Nephron (organoid): ENCODE data around the gene FOXN4.

Experiments
- H3K27ac Mint-ChIP-seq, 3 experiments: 2 replicates each; pipeline ENCODE4 v1.8.0; 2020; ENCODE audit warnings: mixed read lengths in 3 of 3, mild to moderate bottlenecking in 2 of 3, moderate library complexity in 1 of 3
- H3K27me3 Mint-ChIP-seq: 2 replicates; pipeline ENCODE4 v1.8.0; 2021; ENCODE audit warnings: low read depth, mild to moderate bottlenecking, moderate library complexity, mixed read lengths
- H3K36me3 Mint-ChIP-seq: 2 replicates; pipeline ENCODE4 v1.8.0; 2020; ENCODE audit warnings: low read depth, mixed read lengths
- H3K4me1 Mint-ChIP-seq: 2 replicates; pipeline ENCODE4 v1.8.0; 2020; ENCODE audit warnings: mixed read lengths
- H3K4me3 Mint-ChIP-seq, 3 experiments: 2 replicates each; pipeline ENCODE4 v1.8.0; 2020; ENCODE audit warnings: mild to moderate bottlenecking in 3 of 3, mixed read lengths in 3 of 3, moderate library complexity in 2 of 3
- H3K9me3 Mint-ChIP-seq: 2 replicates; pipeline ENCODE4 v1.8.0; 2020; ENCODE audit warnings: mixed read lengths
- TF ChIP-seq, protein P1 (sequence below), 3 experiments: fragments of 200-600 bp; sonication (generic); IDR thresholded peaks; one replicate each; pipeline ENCODE4 v1.5.0; 2021; ENCODE audit warnings: antibody characterized with exemption in 3 of 3; ENCODE audit not compliant: unreplicated experiment in 3 of 3

Gene FOXN4

GRCh38 chr12:109277255-109277898 lies 31.7 kb downstream of the FOXN4 start:
- H3K4me3 Mint-ChIP-seq = no peak overlapping the region
- peak overlapping the region in 2 of 3 experiments; percentile 30 to 42 for H3K27ac Mint-ChIP-seq
- H3K4me1 Mint-ChIP-seq = peaks cover 16% of the 10 kb centered on the region
- TF ChIP-seq, protein P1, sequence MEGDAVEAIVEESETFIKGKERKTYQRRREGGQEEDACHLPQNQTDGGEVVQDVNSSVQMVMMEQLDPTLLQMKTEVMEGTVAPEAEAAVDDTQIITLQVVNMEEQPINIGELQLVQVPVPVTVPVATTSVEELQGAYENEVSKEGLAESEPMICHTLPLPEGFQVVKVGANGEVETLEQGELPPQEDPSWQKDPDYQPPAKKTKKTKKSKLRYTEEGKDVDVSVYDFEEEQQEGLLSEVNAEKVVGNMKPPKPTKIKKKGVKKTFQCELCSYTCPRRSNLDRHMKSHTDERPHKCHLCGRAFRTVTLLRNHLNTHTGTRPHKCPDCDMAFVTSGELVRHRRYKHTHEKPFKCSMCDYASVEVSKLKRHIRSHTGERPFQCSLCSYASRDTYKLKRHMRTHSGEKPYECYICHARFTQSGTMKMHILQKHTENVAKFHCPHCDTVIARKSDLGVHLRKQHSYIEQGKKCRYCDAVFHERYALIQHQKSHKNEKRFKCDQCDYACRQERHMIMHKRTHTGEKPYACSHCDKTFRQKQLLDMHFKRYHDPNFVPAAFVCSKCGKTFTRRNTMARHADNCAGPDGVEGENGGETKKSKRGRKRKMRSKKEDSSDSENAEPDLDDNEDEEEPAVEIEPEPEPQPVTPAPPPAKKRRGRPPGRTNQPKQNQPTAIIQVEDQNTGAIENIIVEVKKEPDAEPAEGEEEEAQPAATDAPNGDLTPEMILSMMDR (IDR thresholded peaks at IDR 0.05; ENCODE audit: unreplicated experiment in 3 of 3) = no peak
- no peaks in the 10 kb centered on the region for H3K9me3 Mint-ChIP-seq
- peaks cover 47% of the 10 kb centered on the region for H3K27me3 Mint-ChIP-seq
- no peaks in the 10 kb centered on the region for H3K36me3 Mint-ChIP-seq

DNA sequence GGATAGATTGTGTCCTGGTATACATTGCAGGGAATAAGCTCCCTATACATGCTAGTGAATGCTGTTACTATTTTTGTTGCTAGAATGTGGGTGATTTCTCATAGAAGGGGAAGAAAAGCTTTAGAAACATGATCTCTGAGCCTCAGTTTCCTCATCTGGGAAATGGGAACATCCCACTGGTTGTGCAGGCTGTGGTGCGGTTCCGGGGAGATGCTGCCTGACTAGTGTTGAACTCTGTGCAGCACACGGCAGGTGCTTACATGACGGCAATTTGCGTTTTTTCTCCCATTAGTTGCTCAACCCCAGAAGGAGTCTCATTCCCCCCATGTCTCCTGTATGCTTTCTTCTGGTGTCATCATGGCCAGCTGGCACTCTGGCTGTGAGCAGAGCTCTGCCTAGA lies 32.9 kb downstream of the FOXN4 start:
- TF ChIP-seq, protein P1 (IDR thresholded peaks at IDR 0.05; ENCODE audit: unreplicated experiment in 3 of 3) = no peak
- Mint-ChIP-seq H3K4me1 (peaks cover 16% of the 10 kb centered on the region), H3K36me3 (peaks cover 3% of the 10 kb centered on the region), H3K27me3 (peaks cover 45% of the 10 kb centered on the region), H3K4me3 (no peak overlapping the region), H3K27ac (no peak overlapping the region), H3K9me3 (peaks cover 3% of the 10 kb centered on the region)

DNA sequence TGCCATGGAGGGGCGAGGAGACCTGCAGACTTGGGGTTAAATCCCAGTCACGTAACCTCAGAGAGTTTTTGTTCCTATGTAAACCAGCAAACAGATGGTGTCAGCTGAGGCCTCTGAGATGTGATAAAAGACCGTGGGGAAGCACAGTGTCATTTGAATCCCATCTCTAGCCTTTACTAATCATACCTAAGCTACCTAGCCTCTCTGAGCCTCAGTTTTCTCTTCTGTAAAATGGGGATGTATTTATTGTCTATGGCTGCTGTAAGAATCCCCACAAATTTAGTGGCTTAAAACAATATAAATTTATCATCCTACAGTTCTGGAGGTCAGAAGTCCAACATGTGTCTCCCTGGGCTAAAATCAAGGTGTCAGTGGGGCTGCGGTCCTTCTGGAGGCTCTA lies 33.9 kb downstream of the FOXN4 start:
- Mint-ChIP-seq H3K4me1 (peaks cover 16% of the 10 kb centered on the region), H3K27ac (no peak overlapping the region), H3K36me3 (peaks cover 9% of the 10 kb centered on the region), H3K4me3 (no peak overlapping the region), H3K27me3 (peaks cover 42% of the 10 kb centered on the region), H3K9me3 (peaks cover 10% of the 10 kb centered on the region)
- TF ChIP-seq, protein P1 (IDR thresholded peaks at IDR 0.05; ENCODE audit: unreplicated experiment in 3 of 3) = no peak

- Mint-ChIP-seq H3K27me3 (peaks cover 42% of the 10 kb centered on the region), H3K4me3 (no peak overlapping the region), H3K9me3 (peaks cover 10% of the 10 kb centered on the region), H3K4me1 (peaks cover 16% of the 10 kb centered on the region), H3K27ac (no peak overlapping the region), H3K36me3 (peaks cover 12% of the 10 kb centered on the region)
- TF ChIP-seq, protein P1 (IDR thresholded peaks at IDR 0.05; ENCODE audit: unreplicated experiment in 3 of 3) = no peak
These were observed 34.7 kb downstream of the FOXN4 start for GRCh38 chr12:109274381-109274780.

DNA sequence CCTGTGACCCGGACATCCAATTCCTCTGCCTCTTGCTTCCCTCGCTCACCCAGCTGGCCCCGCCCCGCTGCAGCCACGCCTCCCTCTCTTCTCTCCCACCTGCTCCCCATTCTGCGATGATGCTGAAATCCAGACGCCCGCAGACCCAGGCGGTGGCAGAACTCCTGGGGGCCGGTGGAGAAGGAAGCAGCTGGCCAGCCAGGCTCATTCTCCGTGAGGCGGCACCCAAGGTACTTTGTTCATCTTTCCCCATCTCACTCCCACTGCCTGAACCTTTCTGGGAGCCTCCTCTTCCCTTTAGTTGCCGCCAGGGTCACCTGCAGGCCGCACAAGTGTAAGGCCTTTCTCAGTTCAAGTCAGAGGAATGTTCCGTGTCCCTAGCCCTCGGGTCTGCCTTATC lies 35.7 kb downstream of the FOXN4 start:
- no peak overlapping the region for H3K4me3 Mint-ChIP-seq
- peaks cover 15% of the 10 kb centered on the region for H3K36me3 Mint-ChIP-seq
- TF ChIP-seq, protein P1 (IDR thresholded peaks at IDR 0.05; ENCODE audit: unreplicated experiment in 3 of 3) = no peak
- peaks cover 10% of the 10 kb centered on the region for H3K9me3 Mint-ChIP-seq
- H3K27me3 Mint-ChIP-seq = peaks cover 34% of the 10 kb centered on the region
- H3K4me1 Mint-ChIP-seq = peaks cover 8% of the 10 kb centered on the region
- no peak overlapping the region for H3K27ac Mint-ChIP-seq

DNA sequence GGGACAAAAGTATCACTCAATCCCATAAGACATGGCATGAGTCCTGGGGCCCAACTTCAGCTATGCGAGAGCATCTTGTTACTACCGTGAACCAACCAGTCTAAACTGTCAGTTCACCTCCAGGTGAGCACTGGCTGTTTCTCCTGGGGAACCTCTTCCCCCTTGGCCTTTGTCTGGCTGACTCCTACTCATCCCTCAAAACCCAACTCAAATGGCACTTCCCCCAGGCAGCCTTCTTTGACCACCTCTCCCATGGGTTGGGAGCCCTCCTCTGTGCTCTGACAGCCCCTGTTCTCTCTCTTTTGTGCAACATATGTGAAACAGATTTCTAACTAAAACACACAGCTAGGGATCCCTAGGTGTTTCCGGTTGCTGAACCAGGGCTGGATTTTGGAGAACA lies 37.7 kb downstream of the FOXN4 start:
- H3K4me1 Mint-ChIP-seq = no peaks in the 10 kb centered on the region
- no peak overlapping the region for H3K27ac Mint-ChIP-seq
- peaks cover 20% of the 10 kb centered on the region for H3K36me3 Mint-ChIP-seq
- TF ChIP-seq, protein P1 (IDR thresholded peaks at IDR 0.05; ENCODE audit: unreplicated experiment in 3 of 3) = no peak
- peaks cover 27% of the 10 kb centered on the region for H3K27me3 Mint-ChIP-seq
- peaks cover 10% of the 10 kb centered on the region for H3K9me3 Mint-ChIP-seq
- no peak overlapping the region for H3K4me3 Mint-ChIP-seq
